ENCODE measurements around the gene SNCB.

GRCh38 chr5:176587398-176587797 is 42.9 kb downstream of the SNCB start:
- no peak for TF ChIP-seq POLR2A (IDR thresholded peaks at IDR 0.05)
- TF ChIP-seq, protein P1, sequence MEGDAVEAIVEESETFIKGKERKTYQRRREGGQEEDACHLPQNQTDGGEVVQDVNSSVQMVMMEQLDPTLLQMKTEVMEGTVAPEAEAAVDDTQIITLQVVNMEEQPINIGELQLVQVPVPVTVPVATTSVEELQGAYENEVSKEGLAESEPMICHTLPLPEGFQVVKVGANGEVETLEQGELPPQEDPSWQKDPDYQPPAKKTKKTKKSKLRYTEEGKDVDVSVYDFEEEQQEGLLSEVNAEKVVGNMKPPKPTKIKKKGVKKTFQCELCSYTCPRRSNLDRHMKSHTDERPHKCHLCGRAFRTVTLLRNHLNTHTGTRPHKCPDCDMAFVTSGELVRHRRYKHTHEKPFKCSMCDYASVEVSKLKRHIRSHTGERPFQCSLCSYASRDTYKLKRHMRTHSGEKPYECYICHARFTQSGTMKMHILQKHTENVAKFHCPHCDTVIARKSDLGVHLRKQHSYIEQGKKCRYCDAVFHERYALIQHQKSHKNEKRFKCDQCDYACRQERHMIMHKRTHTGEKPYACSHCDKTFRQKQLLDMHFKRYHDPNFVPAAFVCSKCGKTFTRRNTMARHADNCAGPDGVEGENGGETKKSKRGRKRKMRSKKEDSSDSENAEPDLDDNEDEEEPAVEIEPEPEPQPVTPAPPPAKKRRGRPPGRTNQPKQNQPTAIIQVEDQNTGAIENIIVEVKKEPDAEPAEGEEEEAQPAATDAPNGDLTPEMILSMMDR (IDR thresholded peaks at IDR 0.05): no peak
